ENCODE data around the gene SIRT4.

The SIRT4 gene

DNA sequence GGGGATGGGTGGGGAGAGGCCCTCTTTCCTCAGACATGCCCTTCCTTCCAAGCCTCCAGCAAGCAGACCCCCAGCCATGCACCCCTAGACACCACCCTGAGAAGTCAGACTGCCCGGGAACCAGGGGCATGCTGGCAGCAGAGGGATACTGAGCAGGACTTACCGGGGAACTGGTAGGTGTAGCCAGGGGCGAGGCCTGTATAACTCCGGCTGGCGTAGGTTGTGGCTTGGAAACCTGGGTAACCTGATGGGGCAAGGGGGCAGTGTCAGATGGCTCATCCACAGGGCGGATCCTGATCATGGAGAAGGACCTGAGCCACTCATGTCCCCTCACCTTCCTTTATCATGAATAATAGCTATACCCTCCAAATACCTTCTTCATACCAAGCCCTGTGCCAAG lies 51.0 kb downstream of the SIRT4 start:
- Histone ChIP-seq H3K27me3 (peaks cover 25% of the 10 kb centered on the region), H3K9me3 (no peaks in the 10 kb centered on the region), H3K4me3 (ENCODE audit: low read depth in 1 of 2, low read length in 1 of 2) (no peak overlapping the region), H3K4me1 (ENCODE audit: control insufficient read depth in 1 of 2, insufficient read depth in 1 of 2, low read depth in 1 of 2, low read length in 1 of 2) (no peaks in the 10 kb centered on the region), H3K36me3 (no peaks in the 10 kb centered on the region), H3K27ac (no peak overlapping the region)
- TF ChIP-seq, protein P1, sequence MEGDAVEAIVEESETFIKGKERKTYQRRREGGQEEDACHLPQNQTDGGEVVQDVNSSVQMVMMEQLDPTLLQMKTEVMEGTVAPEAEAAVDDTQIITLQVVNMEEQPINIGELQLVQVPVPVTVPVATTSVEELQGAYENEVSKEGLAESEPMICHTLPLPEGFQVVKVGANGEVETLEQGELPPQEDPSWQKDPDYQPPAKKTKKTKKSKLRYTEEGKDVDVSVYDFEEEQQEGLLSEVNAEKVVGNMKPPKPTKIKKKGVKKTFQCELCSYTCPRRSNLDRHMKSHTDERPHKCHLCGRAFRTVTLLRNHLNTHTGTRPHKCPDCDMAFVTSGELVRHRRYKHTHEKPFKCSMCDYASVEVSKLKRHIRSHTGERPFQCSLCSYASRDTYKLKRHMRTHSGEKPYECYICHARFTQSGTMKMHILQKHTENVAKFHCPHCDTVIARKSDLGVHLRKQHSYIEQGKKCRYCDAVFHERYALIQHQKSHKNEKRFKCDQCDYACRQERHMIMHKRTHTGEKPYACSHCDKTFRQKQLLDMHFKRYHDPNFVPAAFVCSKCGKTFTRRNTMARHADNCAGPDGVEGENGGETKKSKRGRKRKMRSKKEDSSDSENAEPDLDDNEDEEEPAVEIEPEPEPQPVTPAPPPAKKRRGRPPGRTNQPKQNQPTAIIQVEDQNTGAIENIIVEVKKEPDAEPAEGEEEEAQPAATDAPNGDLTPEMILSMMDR (IDR thresholded peaks at IDR 0.05), result no peak

DNA sequence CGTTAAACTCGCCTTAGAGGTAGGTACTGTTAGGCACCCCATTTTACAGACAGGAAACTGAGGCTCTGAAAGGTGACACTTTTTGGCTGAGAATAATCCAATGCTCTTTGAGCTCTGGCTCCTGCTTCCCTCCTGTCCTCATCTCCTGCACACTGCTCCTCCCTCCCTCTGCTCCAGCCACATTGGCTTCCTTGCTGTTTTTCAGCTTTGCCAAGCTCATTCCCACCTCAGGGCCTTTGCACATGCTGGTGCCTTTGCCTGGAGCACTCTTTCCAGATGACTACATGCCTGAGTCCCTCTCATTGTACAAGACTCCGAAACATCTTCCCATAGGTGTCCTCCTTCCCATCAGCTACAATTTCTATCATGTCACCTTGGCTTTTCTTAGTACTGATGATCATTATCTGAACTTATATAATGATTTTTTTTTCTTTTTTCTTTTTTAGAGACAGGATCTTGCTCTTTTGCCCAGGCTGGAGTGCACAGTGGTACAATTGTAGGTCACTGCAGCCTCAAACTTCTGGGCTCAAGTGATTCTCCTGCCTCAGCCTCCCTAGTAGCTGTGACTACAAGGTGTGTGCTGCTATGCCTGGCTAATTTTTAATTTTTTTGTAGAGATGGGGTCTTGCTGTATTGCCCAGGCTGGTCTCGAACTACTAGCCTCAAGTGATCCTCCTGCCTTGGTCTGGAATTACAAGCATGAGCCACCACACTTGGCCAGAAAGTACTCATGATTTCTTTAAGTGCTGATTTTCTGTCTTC lies 51.6 kb downstream of the SIRT4 start:
- TF ChIP-seq, protein P1 (IDR thresholded peaks at IDR 0.05), result no peak
- Histone ChIP-seq H3K4me3 (ENCODE audit: low read depth in 1 of 2, low read length in 1 of 2) (no peak overlapping the region), H3K9me3 (no peaks in the 10 kb centered on the region), H3K27ac (no peak overlapping the region), H3K27me3 (peaks cover 31% of the 10 kb centered on the region), H3K4me1 (ENCODE audit: control insufficient read depth in 1 of 2, insufficient read depth in 1 of 2, low read depth in 1 of 2, low read length in 1 of 2) (no peaks in the 10 kb centered on the region), H3K36me3 (no peaks in the 10 kb centered on the region)

DNA sequence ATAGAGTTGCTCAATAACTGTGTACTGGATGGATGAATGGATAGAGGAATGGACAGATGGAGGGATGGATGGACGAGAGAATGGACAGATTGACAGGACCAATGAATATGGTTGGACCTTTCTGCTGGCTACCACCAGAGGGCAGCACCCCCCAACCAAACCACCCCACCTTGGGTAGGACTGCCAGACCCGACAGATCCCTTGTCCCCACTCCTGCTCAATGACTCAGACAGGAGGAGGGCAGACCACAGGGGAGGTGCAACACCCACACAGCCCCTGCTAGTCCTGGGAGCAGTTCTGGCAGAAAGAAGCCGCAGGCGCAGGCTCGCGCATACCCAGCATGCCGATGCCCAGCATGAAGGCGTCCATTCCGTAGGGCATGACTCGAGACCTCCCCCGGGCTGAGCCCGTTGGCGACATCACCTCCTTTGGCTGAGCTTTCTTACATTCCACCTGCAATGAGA lies 54.5 kb downstream of the SIRT4 start:
- H3K4me3 ChIP-seq (ENCODE audit: low read depth in 1 of 2, low read length in 1 of 2), result no peak overlapping the region
- H3K36me3 ChIP-seq, result no peaks in the 10 kb centered on the region
- H3K27me3 ChIP-seq, result peaks cover 47% of the 10 kb centered on the region
- no peak overlapping the region for H3K27ac ChIP-seq
- H3K4me1 ChIP-seq (ENCODE audit: control insufficient read depth in 1 of 2, insufficient read depth in 1 of 2, low read depth in 1 of 2, low read length in 1 of 2), result no peaks in the 10 kb centered on the region
- H3K9me3 ChIP-seq, result no peaks in the 10 kb centered on the region
- TF ChIP-seq, protein P1 (IDR thresholded peaks at IDR 0.05), result peak; percentile 70

DNA sequence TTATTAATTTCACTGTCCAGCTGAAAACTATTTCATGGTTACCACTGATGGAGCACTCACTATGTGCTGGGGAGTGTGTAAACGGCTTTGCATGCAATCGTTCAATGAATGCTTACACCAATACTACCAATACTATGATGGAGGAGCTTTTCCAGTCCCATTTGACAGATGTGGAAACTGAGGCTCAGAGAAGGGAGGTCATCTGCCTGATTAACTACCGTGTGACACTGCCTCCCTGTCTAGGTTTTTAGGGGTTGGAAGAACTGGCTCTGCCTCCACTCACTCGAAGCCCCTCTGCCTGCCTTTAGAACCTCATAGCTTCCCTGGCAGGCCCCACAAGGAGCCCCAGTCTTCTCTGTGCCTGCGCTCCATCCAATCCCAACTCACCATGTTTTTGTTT lies 55.0 kb downstream of the SIRT4 start:
- Histone ChIP-seq H3K36me3 (no peaks in the 10 kb centered on the region), H3K4me1 (ENCODE audit: control insufficient read depth in 1 of 2, insufficient read depth in 1 of 2, low read depth in 1 of 2, low read length in 1 of 2) (no peaks in the 10 kb centered on the region), H3K27me3 (peaks cover 52% of the 10 kb centered on the region), H3K4me3 (ENCODE audit: low read depth in 1 of 2, low read length in 1 of 2) (no peak overlapping the region), H3K27ac (no peak overlapping the region), H3K9me3 (no peaks in the 10 kb centered on the region)
- TF ChIP-seq, protein P1 (IDR thresholded peaks at IDR 0.05), result no peak

DNA sequence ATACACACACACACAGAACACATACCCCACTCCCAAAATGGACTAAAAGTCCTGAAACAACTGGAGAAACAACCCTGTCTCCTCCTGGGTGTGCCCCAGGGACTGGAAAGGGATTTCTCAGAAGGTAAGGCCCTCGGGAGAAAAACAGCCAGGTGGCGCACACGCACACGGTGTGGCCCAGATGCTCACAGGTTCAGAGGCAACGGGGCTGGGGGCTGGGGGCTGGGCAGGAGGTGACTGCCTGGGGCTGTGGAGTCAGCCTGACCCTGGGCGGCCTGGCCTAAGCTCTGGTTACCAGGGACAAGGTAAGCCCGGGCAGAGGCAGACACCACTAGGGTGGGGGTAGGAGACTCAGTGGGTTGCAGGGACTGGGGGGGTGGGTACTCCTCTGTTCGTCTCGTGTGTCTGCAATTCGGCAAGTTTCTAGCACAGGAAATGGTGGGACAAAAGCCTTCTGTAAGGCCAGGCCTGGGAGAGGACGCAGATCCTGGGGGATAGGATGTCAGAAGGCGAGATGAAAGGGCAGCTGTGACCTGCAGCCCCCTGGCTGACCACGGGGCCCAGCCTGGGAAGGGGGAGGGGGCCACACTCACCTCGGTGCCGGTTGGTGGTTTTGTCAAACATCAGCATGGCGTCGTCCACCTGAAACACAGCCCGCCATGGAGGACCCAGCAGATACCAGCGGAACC lies 56.4 kb downstream of the SIRT4 start:
- TF ChIP-seq, protein P1 (IDR thresholded peaks at IDR 0.05), result no peak

More for the DNA sequence above, 56.4 kb downstream of the SIRT4 start:
- Histone ChIP-seq H3K4me1 (ENCODE audit: control insufficient read depth in 1 of 2, insufficient read depth in 1 of 2, low read depth in 1 of 2, low read length in 1 of 2) (no peaks in the 10 kb centered on the region), H3K9me3 (no peaks in the 10 kb centered on the region), H3K27me3 (peaks cover 66% of the 10 kb centered on the region), H3K4me3 (ENCODE audit: low read depth in 1 of 2, low read length in 1 of 2) (no peak overlapping the region), H3K27ac (no peak overlapping the region), H3K36me3 (no peaks in the 10 kb centered on the region)
